ENCODE results near the gene FRYL.

Gene FRYL

GRCh38 chr4:48499551-48500066, 280.5 kb downstream of the FRYL start:
- FAIRE-seq (peak; percentile 85), DNase-seq (ENCODE audit: insufficient read length) (no peak)
- no peak for TF ChIP-seq TAF1 (IDR thresholded peaks at IDR 0.05; ENCODE audit: borderline replicate concordance, low read depth, low read length)
- no peak for TF ChIP-seq POLR2AphosphoS5 (IDR thresholded peaks at IDR 0.05; ENCODE audit: low read depth, low read length)
- TF ChIP-seq POLR2A (IDR thresholded peaks at IDR 0.05; ENCODE audit: low read depth, low read length) = no peak

GRCh38 chr4:48498895-48499294, 281.2 kb downstream of the FRYL start:
- DNase-seq (ENCODE audit: insufficient read length) (no peak), FAIRE-seq (peak; percentile 42)
- TF ChIP-seq TAF1 (IDR thresholded peaks at IDR 0.05; ENCODE audit: borderline replicate concordance, low read depth, low read length) (no peak), POLR2AphosphoS5 (IDR thresholded peaks at IDR 0.05; ENCODE audit: low read depth, low read length) (no peak), POLR2A (IDR thresholded peaks at IDR 0.05; ENCODE audit: low read depth, low read length) (no peak)

GRCh38 chr4:48495941-48496340, 284.1 kb downstream of the FRYL start:
- no peak for DNase-seq (ENCODE audit: insufficient read length)
- no peak; the same call in 1 of the 2 replicates for TF ChIP-seq POLR2A (IDR thresholded peaks at IDR 0.05; ENCODE audit: low read depth, low read length)
- no peak for TF ChIP-seq TAF1 (IDR thresholded peaks at IDR 0.05; ENCODE audit: borderline replicate concordance, low read depth, low read length)
- TF ChIP-seq POLR2AphosphoS5 (IDR thresholded peaks at IDR 0.05; ENCODE audit: low read depth, low read length) = no peak
- no peak for FAIRE-seq

GRCh38 chr4:48493452-48494100, 286.5 kb downstream of the FRYL start:
- no peak for DNase-seq (ENCODE audit: insufficient read length)
- TF ChIP-seq TAF1 (IDR thresholded peaks at IDR 0.05; ENCODE audit: borderline replicate concordance, low read depth, low read length) = no peak
- TF ChIP-seq POLR2AphosphoS5 (IDR thresholded peaks at IDR 0.05; ENCODE audit: low read depth, low read length) = no peak
- no peak for TF ChIP-seq POLR2A (IDR thresholded peaks at IDR 0.05; ENCODE audit: low read depth, low read length)
- no peak for FAIRE-seq

- DNase-seq (ENCODE audit: insufficient read length) = no peak
- FAIRE-seq = no peak
- TF ChIP-seq TAF1 (IDR thresholded peaks at IDR 0.05; ENCODE audit: borderline replicate concordance, low read depth, low read length) (no peak), POLR2AphosphoS5 (IDR thresholded peaks at IDR 0.05; ENCODE audit: low read depth, low read length) (no peak)
These were observed 288.4 kb downstream of the FRYL start for GRCh38 chr4:48491514-48492176.

- TF ChIP-seq TAF1 (IDR thresholded peaks at IDR 0.05; ENCODE audit: borderline replicate concordance, low read depth, low read length) (no peak), POLR2AphosphoS5 (IDR thresholded peaks at IDR 0.05; ENCODE audit: low read depth, low read length) (no peak), POLR2A (IDR thresholded peaks at IDR 0.05; ENCODE audit: low read depth, low read length) (no peak)
- FAIRE-seq = no peak
- DNase-seq (ENCODE audit: insufficient read length) = no peak
These were observed 289.2 kb downstream of the FRYL start for GRCh38 chr4:48490680-48491513.

GRCh38 chr4:48490012-48490679, 289.9 kb downstream of the FRYL start, which contains the start of gene ZAR1:
Gene ZAR1 (plus strand): TSS chr4:48490252. CDS start chr4:48490292, 40 bp downstream.
- FAIRE-seq (no peak), DNase-seq (ENCODE audit: insufficient read length) (peak; percentile 23)
- TF ChIP-seq TAF1 (IDR thresholded peaks at IDR 0.05; ENCODE audit: borderline replicate concordance, low read depth, low read length) (no peak), POLR2A (IDR thresholded peaks at IDR 0.05; ENCODE audit: low read depth, low read length) (no peak), POLR2AphosphoS5 (IDR thresholded peaks at IDR 0.05; ENCODE audit: low read depth, low read length) (no peak)

- no peak for FAIRE-seq
These were observed 290.4 kb downstream of the FRYL start for GRCh38 chr4:48489683-48490011.

GRCh38 chr4:48484494-48485168, 295.4 kb downstream of the FRYL start:
- no peak for DNase-seq (ENCODE audit: insufficient read length)
- FAIRE-seq = no peak
- TF ChIP-seq TAF1 (IDR thresholded peaks at IDR 0.05; ENCODE audit: borderline replicate concordance, low read depth, low read length) (no peak), POLR2AphosphoS5 (IDR thresholded peaks at IDR 0.05; ENCODE audit: low read depth, low read length) (no peak), POLR2A (IDR thresholded peaks at IDR 0.05; ENCODE audit: low read depth, low read length) (no peak)

More at GRCh38 chr4:48489683-48490011, 290.4 kb downstream of the FRYL start:
- DNase-seq (ENCODE audit: insufficient read length) = no peak
- TF ChIP-seq POLR2A (IDR thresholded peaks at IDR 0.05; ENCODE audit: low read depth, low read length) (no peak), TAF1 (IDR thresholded peaks at IDR 0.05; ENCODE audit: borderline replicate concordance, low read depth, low read length) (no peak), POLR2AphosphoS5 (IDR thresholded peaks at IDR 0.05; ENCODE audit: low read depth, low read length) (no peak)

GRCh38 chr4:48483777-48484493, 296.1 kb downstream of the FRYL start:
- FAIRE-seq (no peak), DNase-seq (ENCODE audit: insufficient read length) (no peak)
- TF ChIP-seq POLR2AphosphoS5 (IDR thresholded peaks at IDR 0.05; ENCODE audit: low read depth, low read length) = no peak
- TF ChIP-seq TAF1 (IDR thresholded peaks at IDR 0.05; ENCODE audit: borderline replicate concordance, low read depth, low read length) = no peak
- TF ChIP-seq POLR2A (IDR thresholded peaks at IDR 0.05; ENCODE audit: low read depth, low read length) = no peak
